ENCODE measurements around the gene FOXP3. TPM values are rescaled to one million over a fixed set of nuclear protein-coding genes. Genes with fewer than 3 reads are reported as not detected.

Gene FOXP3
- total and polyA plus RNA-seq, 2 of the 4 experiments (the other 2 are of a cell fraction) = 0.05 TPM; not detected in 1

DNA sequence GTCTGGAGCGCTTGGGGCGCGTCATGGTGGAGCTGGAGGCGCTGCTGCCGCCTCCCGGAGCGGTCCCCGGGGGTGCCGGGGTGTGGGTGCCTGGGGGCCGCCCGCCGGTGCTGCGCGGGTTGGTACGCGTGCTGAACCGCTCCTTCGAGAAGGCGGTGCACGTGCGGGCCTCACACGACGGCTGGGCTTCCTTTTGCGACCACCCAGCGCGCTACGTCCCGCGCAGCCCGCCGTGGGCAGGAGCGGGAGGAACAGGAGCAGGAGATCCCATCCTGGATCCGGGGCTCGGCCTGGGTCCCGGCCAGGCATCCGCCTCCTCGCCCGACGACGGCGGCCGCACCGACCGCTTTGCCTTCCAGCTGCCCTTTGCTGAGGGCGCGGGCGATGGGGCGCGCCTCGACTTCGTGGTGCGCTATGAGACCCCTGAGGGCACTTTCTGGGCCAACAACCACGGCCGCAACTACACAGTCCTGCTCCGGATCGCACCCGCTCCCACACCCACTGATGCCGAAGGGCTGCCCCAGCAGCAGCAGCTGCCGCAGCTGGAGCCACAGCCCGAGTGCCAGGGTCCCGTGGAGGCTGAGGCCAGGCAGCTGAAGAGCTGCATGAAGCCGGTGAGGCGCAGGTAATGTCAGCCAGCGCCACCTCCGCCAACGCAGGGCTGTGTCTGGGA is 5.9 kb upstream of the FOXP3 start:
- dilution Hi-C loops (cut with HindIII; ENCODE audit: low sequenced_read_pairs, unreplicated experiment) = no loop called here
- Histone ChIP-seq H3K79me1 (ENCODE audit: low read depth in 1 of 2, low read length in 2 of 2) (peaks cover 30 to 34% of the 10 kb centered on the region in 2 experiments), H3K4me2 (ENCODE audit: low read depth, low read length) (peak overlapping the region; percentile 60), H2BK120ac (ENCODE audit: low read depth, low read length) (no peak overlapping the region), H3K4ac (ENCODE audit: low read depth, low read length) (peak overlapping the region; percentile 12; the same call in 1 of the 2 replicates), H2BK20ac (ENCODE audit: low read depth, low read length) (no peak overlapping the region), H3K18ac (ENCODE audit: low read depth, low read length) (no peak overlapping the region), H3K27ac (ENCODE audit: insufficient read depth, low read length) (peak overlapping the region; percentile 74), H3K36me3 (ENCODE audit: control insufficient read depth, insufficient read depth, low read length) (peaks cover 2% of the 10 kb centered on the region; the same call in 1 of the 2 replicates), H3K23ac (ENCODE audit: low read depth, low read length) (no peak overlapping the region), H3K9ac (ENCODE audit: low read depth, low read length) (peak overlapping the region; percentile 75), H4K8ac (ENCODE audit: low read depth in 2 of 2, low read length in 2 of 2) (peak overlapping the region; percentile 64 to 87; a peak in 3 of 4 replicates), H2BK15ac (ENCODE audit: low read depth, low read length) (no peak overlapping the region), H3K14ac (replicated peaks; ENCODE audit: low read depth, low read length) (no peak overlapping the region), H2AFZ (replicated peaks; ENCODE audit: low read length, poor library complexity) (peak overlapping the region; percentile 84), H2AK9ac (replicated peaks; ENCODE audit: low read depth, low read length, poor library complexity) (peak overlapping the region; percentile 88), H3K4me1 (ENCODE audit: control insufficient read depth, insufficient read depth, low read length) (0 out of 2 replicates have a peak, but pooled peaks cover 2% of the 10 kb centered on the region), H2AK5ac (ENCODE audit: low read depth, low read length) (no peak overlapping the region), H3K9me3 (ENCODE audit: control insufficient read depth, insufficient read depth, low read length) (no peaks in the 10 kb centered on the region), H2BK5ac (ENCODE audit: low read depth, low read length, poor library complexity, severe bottlenecking) (peak overlapping the region; percentile 90), H3K56ac (ENCODE audit: extremely low read depth, insufficient read depth, low read length) (no peak overlapping the region), H4K20me1 (ENCODE audit: insufficient read depth, low read length) (peaks cover 2% of the 10 kb centered on the region; the same call in 1 of the 2 replicates), H3K4me3 (ENCODE audit: insufficient read depth, low read depth, low read length) (peak overlapping the region; percentile 92), H3K27me3 (ENCODE audit: control insufficient read depth, insufficient read depth, low read length) (no peaks in the 10 kb centered on the region), H4K5ac (ENCODE audit: low read depth, low read length) (peak overlapping the region; percentile 76; the same call in 1 of the 2 replicates), H3K9me1 (ENCODE audit: insufficient read depth, low read length) (peaks cover 4% of the 10 kb centered on the region; the same call in 1 of the 2 replicates), H4K91ac (ENCODE audit: insufficient read depth, low read depth, low read length) (no peak overlapping the region)
- in situ Hi-C loops (cut with MboI; ENCODE audit: low sequenced_read_pairs) = no loop called here
- DNase-seq (no peak), ATAC-seq (ENCODE audit: low read depth) (no peak)
- ChIA-PET POLR2A (ENCODE audit: unreplicated experiment) (no interaction called here), CTCF (no interaction called here)
- 59% methylated on average over 48 of the region's 66 CpGs; no CpG with 5 or more reads in 1 of the 2 experiments for WGBS, 2 experiments (ENCODE audit: extremely low coverage in 2 of 2, insufficient read length in 1 of 2)
- intact Hi-C loops (cut with micrococcal nuclease) = no loop called here
- no TSS peak for BruUV-seq (replicated peaks)
- TF ChIP-seq CEBPB (IDR thresholded peaks at IDR 0.05; ENCODE audit: low read depth, low read length) (no peak), MAZ (IDR thresholded peaks at IDR 0.05; ENCODE audit: borderline replicate concordance, low read depth, low read length) (no peak), POLR2A (IDR thresholded peaks at IDR 0.05; ENCODE audit: low read depth, low read length) (no peak), BHLHE40 (IDR thresholded peaks at IDR 0.05; ENCODE audit: low read depth, low read length) (no peak), CHD1 (IDR thresholded peaks at IDR 0.05; ENCODE audit: low read depth, low read length) (no peak), RAD21 (IDR thresholded peaks at IDR 0.05; ENCODE audit: low read length) (no peak), RCOR1 (IDR thresholded peaks at IDR 0.05; ENCODE audit: insufficient replicate concordance, low read length) (no peak), MXI1 (IDR thresholded peaks at IDR 0.05; ENCODE audit: borderline replicate concordance, low read depth, low read length) (no peak), FOS (IDR thresholded peaks at IDR 0.05; ENCODE audit: low read depth, low read length) (no peak), RFX5 (IDR thresholded peaks at IDR 0.05; ENCODE audit: low read depth, low read length) (no peak), MAFK (IDR thresholded peaks at IDR 0.05; ENCODE audit: low read depth, low read length) (no peak), SMC3 (IDR thresholded peaks at IDR 0.05; ENCODE audit: low read depth, low read length) (no peak)
- TF ChIP-seq, protein P1, sequence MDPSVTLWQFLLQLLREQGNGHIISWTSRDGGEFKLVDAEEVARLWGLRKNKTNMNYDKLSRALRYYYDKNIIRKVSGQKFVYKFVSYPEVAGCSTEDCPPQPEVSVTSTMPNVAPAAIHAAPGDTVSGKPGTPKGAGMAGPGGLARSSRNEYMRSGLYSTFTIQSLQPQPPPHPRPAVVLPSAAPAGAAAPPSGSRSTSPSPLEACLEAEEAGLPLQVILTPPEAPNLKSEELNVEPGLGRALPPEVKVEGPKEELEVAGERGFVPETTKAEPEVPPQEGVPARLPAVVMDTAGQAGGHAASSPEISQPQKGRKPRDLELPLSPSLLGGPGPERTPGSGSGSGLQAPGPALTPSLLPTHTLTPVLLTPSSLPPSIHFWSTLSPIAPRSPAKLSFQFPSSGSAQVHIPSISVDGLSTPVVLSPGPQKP (IDR thresholded peaks at IDR 0.05; ENCODE audit: borderline replicate concordance, low read depth, low read length) = no peak
- TF ChIP-seq, protein P2, sequence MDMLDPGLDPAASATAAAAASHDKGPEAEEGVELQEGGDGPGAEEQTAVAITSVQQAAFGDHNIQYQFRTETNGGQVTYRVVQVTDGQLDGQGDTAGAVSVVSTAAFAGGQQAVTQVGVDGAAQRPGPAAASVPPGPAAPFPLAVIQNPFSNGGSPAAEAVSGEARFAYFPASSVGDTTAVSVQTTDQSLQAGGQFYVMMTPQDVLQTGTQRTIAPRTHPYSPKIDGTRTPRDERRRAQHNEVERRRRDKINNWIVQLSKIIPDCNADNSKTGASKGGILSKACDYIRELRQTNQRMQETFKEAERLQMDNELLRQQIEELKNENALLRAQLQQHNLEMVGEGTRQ (IDR thresholded peaks at IDR 0.05; ENCODE audit: low read depth, low read length) = no peak
- TF ChIP-seq, protein P3, sequence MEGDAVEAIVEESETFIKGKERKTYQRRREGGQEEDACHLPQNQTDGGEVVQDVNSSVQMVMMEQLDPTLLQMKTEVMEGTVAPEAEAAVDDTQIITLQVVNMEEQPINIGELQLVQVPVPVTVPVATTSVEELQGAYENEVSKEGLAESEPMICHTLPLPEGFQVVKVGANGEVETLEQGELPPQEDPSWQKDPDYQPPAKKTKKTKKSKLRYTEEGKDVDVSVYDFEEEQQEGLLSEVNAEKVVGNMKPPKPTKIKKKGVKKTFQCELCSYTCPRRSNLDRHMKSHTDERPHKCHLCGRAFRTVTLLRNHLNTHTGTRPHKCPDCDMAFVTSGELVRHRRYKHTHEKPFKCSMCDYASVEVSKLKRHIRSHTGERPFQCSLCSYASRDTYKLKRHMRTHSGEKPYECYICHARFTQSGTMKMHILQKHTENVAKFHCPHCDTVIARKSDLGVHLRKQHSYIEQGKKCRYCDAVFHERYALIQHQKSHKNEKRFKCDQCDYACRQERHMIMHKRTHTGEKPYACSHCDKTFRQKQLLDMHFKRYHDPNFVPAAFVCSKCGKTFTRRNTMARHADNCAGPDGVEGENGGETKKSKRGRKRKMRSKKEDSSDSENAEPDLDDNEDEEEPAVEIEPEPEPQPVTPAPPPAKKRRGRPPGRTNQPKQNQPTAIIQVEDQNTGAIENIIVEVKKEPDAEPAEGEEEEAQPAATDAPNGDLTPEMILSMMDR (conservative IDR thresholded peaks at IDR 0.05; ENCODE audit: low read depth, low read length) = no peak
